ENCODE data around the gene BEST1. TPM values are rescaled to one million over a fixed set of nuclear protein-coding genes. Genes with fewer than 3 reads are reported as not detected.

The BEST1 gene
- total RNA-seq, 1 experiment from 2014 or later = 2.3 TPM

DNA sequence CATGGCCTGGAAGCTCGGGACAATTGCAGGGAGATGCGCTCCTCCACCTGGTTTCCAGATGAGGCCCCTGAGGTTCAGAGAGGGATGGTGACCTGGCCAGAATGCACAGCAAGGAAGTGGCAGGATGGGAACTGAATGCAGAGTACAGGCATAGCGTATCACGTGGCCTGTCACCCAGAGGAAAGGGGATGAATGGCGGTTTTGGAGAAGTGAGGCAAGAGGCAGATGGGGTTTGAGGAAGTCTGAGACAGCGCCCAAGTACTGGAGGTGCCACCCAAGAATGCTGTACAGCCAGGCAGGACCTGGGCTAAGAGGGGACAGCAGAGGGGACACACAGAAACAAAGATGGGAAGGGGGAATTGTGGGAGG, 37.6 kb upstream of the BEST1 start:
- H4K20me1 ChIP-seq (ENCODE audit: insufficient read depth) = no peaks in the 10 kb centered on the region
- no peak overlapping the region for H3K4me3 ChIP-seq (replicated peaks in 1 of 2; ENCODE audit: low read depth in 1 of 2, low read length in 2 of 2)
- H3K79me2 ChIP-seq (ENCODE audit: insufficient read depth, low read length) = no peaks in the 10 kb centered on the region
- H3K4me2 ChIP-seq (ENCODE audit: low read length) = no peak overlapping the region
- no peak overlapping the region for H3K9ac ChIP-seq (ENCODE audit: low read length)
- ATAC-seq = no peak
- peaks cover 0 to 8% of the 10 kb centered on the region in 2 experiments; a peak in 2 of 4 replicates for H3K4me1 ChIP-seq (ENCODE audit: control insufficient read depth in 1 of 2, insufficient read depth in 2 of 2, low read length in 2 of 2)
- BruUV-seq (replicated peaks) = no TSS peak
- H2AFZ ChIP-seq (ENCODE audit: low read depth, low read length, poor library complexity, severe bottlenecking) = no peak overlapping the region
- TF ChIP-seq, protein P1, sequence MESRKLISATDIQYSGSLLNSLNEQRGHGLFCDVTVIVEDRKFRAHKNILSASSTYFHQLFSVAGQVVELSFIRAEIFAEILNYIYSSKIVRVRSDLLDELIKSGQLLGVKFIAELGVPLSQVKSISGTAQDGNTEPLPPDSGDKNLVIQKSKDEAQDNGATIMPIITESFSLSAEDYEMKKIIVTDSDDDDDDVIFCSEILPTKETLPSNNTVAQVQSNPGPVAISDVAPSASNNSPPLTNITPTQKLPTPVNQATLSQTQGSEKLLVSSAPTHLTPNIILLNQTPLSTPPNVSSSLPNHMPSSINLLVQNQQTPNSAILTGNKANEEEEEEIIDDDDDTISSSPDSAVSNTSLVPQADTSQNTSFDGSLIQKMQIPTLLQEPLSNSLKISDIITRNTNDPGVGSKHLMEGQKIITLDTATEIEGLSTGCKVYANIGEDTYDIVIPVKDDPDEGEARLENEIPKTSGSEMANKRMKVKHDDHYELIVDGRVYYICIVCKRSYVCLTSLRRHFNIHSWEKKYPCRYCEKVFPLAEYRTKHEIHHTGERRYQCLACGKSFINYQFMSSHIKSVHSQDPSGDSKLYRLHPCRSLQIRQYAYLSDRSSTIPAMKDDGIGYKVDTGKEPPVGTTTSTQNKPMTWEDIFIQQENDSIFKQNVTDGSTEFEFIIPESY (IDR thresholded peaks at IDR 0.05; ENCODE audit: extremely low read depth, insufficient replicate concordance, low read length) = no peak
- TF ChIP-seq EGR1 (IDR thresholded peaks at IDR 0.05; ENCODE audit: low read depth) = no peak
- TF ChIP-seq MAX (IDR thresholded peaks at IDR 0.05) = no peak
- no peak for TF ChIP-seq SRF (IDR thresholded peaks at IDR 0.05; ENCODE audit: low read depth)
- TF ChIP-seq TCF7L2 (IDR thresholded peaks at IDR 0.05; ENCODE audit: borderline replicate concordance, extremely low read depth, insufficient read depth, insufficient read length) = no peak
- TF ChIP-seq, protein P2, sequence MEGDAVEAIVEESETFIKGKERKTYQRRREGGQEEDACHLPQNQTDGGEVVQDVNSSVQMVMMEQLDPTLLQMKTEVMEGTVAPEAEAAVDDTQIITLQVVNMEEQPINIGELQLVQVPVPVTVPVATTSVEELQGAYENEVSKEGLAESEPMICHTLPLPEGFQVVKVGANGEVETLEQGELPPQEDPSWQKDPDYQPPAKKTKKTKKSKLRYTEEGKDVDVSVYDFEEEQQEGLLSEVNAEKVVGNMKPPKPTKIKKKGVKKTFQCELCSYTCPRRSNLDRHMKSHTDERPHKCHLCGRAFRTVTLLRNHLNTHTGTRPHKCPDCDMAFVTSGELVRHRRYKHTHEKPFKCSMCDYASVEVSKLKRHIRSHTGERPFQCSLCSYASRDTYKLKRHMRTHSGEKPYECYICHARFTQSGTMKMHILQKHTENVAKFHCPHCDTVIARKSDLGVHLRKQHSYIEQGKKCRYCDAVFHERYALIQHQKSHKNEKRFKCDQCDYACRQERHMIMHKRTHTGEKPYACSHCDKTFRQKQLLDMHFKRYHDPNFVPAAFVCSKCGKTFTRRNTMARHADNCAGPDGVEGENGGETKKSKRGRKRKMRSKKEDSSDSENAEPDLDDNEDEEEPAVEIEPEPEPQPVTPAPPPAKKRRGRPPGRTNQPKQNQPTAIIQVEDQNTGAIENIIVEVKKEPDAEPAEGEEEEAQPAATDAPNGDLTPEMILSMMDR (IDR thresholded peaks at IDR 0.05 in 2 of 3, conservative IDR thresholded peaks at IDR 0.05 in 1 of 3; ENCODE audit: borderline replicate concordance in 1 of 3, insufficient read depth in 1 of 3, low read depth in 2 of 3, low read length in 2 of 3) = no peak
- TF ChIP-seq SIN3A (IDR thresholded peaks at IDR 0.05; ENCODE audit: low read depth) = no peak
- TF ChIP-seq EZH2 (IDR thresholded peaks at IDR 0.05) = no peak
- no peak for TF ChIP-seq POLR2A (IDR thresholded peaks at IDR 0.05; ENCODE audit: borderline replicate concordance, extremely low read depth, insufficient read depth, insufficient read length)
- TF ChIP-seq FOSL1 (IDR thresholded peaks at IDR 0.05; ENCODE audit: low read depth) = no peak
- TF ChIP-seq POLR2AphosphoS5 (IDR thresholded peaks at IDR 0.05; ENCODE audit: low read depth, low read length) = no peak
- no peak for TF ChIP-seq RAD21 (IDR thresholded peaks at IDR 0.05; ENCODE audit: low read depth)
- no peak for TF ChIP-seq CEBPB (IDR thresholded peaks at IDR 0.05; ENCODE audit: low read depth)
- TF ChIP-seq, protein P3, sequence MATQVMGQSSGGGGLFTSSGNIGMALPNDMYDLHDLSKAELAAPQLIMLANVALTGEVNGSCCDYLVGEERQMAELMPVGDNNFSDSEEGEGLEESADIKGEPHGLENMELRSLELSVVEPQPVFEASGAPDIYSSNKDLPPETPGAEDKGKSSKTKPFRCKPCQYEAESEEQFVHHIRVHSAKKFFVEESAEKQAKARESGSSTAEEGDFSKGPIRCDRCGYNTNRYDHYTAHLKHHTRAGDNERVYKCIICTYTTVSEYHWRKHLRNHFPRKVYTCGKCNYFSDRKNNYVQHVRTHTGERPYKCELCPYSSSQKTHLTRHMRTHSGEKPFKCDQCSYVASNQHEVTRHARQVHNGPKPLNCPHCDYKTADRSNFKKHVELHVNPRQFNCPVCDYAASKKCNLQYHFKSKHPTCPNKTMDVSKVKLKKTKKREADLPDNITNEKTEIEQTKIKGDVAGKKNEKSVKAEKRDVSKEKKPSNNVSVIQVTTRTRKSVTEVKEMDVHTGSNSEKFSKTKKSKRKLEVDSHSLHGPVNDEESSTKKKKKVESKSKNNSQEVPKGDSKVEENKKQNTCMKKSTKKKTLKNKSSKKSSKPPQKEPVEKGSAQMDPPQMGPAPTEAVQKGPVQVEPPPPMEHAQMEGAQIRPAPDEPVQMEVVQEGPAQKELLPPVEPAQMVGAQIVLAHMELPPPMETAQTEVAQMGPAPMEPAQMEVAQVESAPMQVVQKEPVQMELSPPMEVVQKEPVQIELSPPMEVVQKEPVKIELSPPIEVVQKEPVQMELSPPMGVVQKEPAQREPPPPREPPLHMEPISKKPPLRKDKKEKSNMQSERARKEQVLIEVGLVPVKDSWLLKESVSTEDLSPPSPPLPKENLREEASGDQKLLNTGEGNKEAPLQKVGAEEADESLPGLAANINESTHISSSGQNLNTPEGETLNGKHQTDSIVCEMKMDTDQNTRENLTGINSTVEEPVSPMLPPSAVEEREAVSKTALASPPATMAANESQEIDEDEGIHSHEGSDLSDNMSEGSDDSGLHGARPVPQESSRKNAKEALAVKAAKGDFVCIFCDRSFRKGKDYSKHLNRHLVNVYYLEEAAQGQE (IDR thresholded peaks at IDR 0.05; ENCODE audit: low read depth) = no peak
- no peak for TF ChIP-seq ZNF274 (IDR thresholded peaks at IDR 0.05; ENCODE audit: low read depth, low read length)
- no peak for TF ChIP-seq SP1 (IDR thresholded peaks at IDR 0.05; ENCODE audit: low read depth)
- TF ChIP-seq JUND (IDR thresholded peaks at IDR 0.05) = no peak
- TF ChIP-seq ZFX (IDR thresholded peaks at IDR 0.05) = no peak
- no peak for TF ChIP-seq YY1 (IDR thresholded peaks at IDR 0.05; ENCODE audit: extremely low read depth, insufficient replicate concordance, low read depth, low read length)
- H3K9me3 ChIP-seq (ENCODE audit: control insufficient read depth in 1 of 2, insufficient read depth in 1 of 2, low read depth in 1 of 2, low read length in 2 of 2) = no peaks in the 10 kb centered on the region
- ChIA-PET POLR2A (no interaction called here), RAD21 (ENCODE audit: low non-redundant PET in 1 of 2, low total read pairs in 2 of 2, uncharacterized antibody in 2 of 2, unreplicated experiment in 2 of 2) (no interaction called here), CTCF (no interaction called here)
- H3K36me3 ChIP-seq (ENCODE audit: control insufficient read depth in 1 of 2, insufficient read depth in 2 of 2, low read length in 2 of 2) = no peaks in the 10 kb centered on the region
- intact Hi-C loops (cut with micrococcal nuclease) = no loop called here
- H3K27me3 ChIP-seq (ENCODE audit: insufficient read depth, low read length) = no peaks in the 10 kb centered on the region
- H3K27ac ChIP-seq (ENCODE audit: low read depth, low read length) = no peak overlapping the region
- H3K9me2 ChIP-seq (ENCODE audit: insufficient read depth) = no peaks in the 10 kb centered on the region
- DNase-seq (ENCODE audit: low read depth, low spot score) = no peak

Measured in HCT116 (cell line).